H9 (cell line): ENCODE data around the gene STX1A. TPM values are rescaled to one million over a fixed set of nuclear protein-coding genes. Genes with fewer than 3 reads are reported as not detected.

Source experiments
- DNase-seq: peaks from one replicate; pipeline ENCODE4 v3.0.0-alpha.2; 2017
- H2AFZ ChIP-seq: one replicate; pipeline ENCODE4 v1.6.1; 2013; ENCODE audit warnings: mild to moderate bottlenecking, low read length, control low read depth, moderate library complexity
- H2AK5ac ChIP-seq: 2 replicates; pipeline ENCODE4 v1.6.1; 2013; ENCODE audit warnings: low read length, control low read depth, mixed read lengths; ENCODE audit not compliant: insufficient read length
- H2BK120ac ChIP-seq: one replicate; pipeline ENCODE4 v1.6.1; 2013; ENCODE audit warnings: low read depth, mild to moderate bottlenecking, low read length, control low read depth, inconsistent platforms; ENCODE audit not compliant: poor library complexity, severe bottlenecking
- H2BK12ac ChIP-seq: 2 replicates; pipeline ENCODE4 v1.6.1; 2013; ENCODE audit warnings: low read length, control low read depth, mixed read lengths, low read depth; ENCODE audit not compliant: insufficient read length
- H2BK15ac ChIP-seq: 2 replicates; pipeline ENCODE4 v1.6.1; 2013; ENCODE audit warnings: low read depth, low read length, control low read depth
- H2BK20ac ChIP-seq: one replicate; pipeline ENCODE4 v1.6.1; 2013; ENCODE audit warnings: low read depth, mild to moderate bottlenecking, low read length, control low read depth, inconsistent platforms; ENCODE audit not compliant: poor library complexity, severe bottlenecking
- H2BK5ac ChIP-seq: 2 replicates; pipeline ENCODE4 v1.6.1; 2013; ENCODE audit warnings: low read length, control low read depth, mixed read lengths; ENCODE audit not compliant: insufficient read length
- H3K14ac ChIP-seq: 2 replicates; pipeline ENCODE4 v1.6.1; 2013; ENCODE audit warnings: low read length, control low read depth; ENCODE audit not compliant: insufficient read depth
- H3K18ac ChIP-seq: 2 replicates; pipeline ENCODE4 v1.6.1; 2013; ENCODE audit warnings: low read depth, mild to moderate bottlenecking, mixed read lengths, low read length, control low read depth; ENCODE audit not compliant: insufficient read length
- H3K23ac ChIP-seq: 2 replicates; pipeline ENCODE4 v1.6.1; 2013; ENCODE audit warnings: low read length, control low read depth, mixed read lengths, low read depth; ENCODE audit not compliant: insufficient read length
- H3K23me2 ChIP-seq: 2 replicates; pipeline ENCODE4 v1.6.1; 2013; ENCODE audit warnings: low read depth, mild to moderate bottlenecking, mixed read lengths, low read length, control low read depth; ENCODE audit not compliant: insufficient read length, poor library complexity, severe bottlenecking
- H3K27ac ChIP-seq: 2 replicates; pipeline ENCODE4 v1.5.1; 2013; ENCODE audit warnings: low read length, control low read depth, mixed read lengths, low read depth; ENCODE audit not compliant: insufficient read length
- H3K27me3 ChIP-seq: 2 replicates; pipeline ENCODE4 v1.6.1; 2013; ENCODE audit warnings: low read length, control low read depth, inconsistent platforms; ENCODE audit not compliant: insufficient read depth
- H3K4ac ChIP-seq: 2 replicates; pipeline ENCODE4 v1.6.1; 2013; ENCODE audit warnings: low read depth, mild to moderate bottlenecking, control low read depth, inconsistent platforms, low read length, moderate library complexity
- H3K4me1 ChIP-seq: 2 replicates; pipeline ENCODE4 v1.6.1; 2013; ENCODE audit warnings: low read length, control low read depth, inconsistent platforms; ENCODE audit not compliant: insufficient read depth
- H3K4me2 ChIP-seq: 2 replicates; pipeline ENCODE4 v1.6.1; 2013; ENCODE audit warnings: low read length, control low read depth, mixed read lengths; ENCODE audit not compliant: insufficient read length, insufficient read depth
- H3K56ac ChIP-seq: 2 replicates; pipeline ENCODE4 v1.6.1; 2013; ENCODE audit warnings: low read depth, mild to moderate bottlenecking, mixed read lengths, low read length, control low read depth; ENCODE audit not compliant: insufficient read length
- H3K79me1 ChIP-seq: 2 replicates; pipeline ENCODE4 v1.6.1; 2013; ENCODE audit warnings: low read depth, mild to moderate bottlenecking, moderate library complexity, low read length, control low read depth, inconsistent platforms; ENCODE audit not compliant: insufficient read depth, poor library complexity, severe bottlenecking
- H3K79me2 ChIP-seq: 2 replicates; pipeline ENCODE4 v1.6.1; 2013; ENCODE audit warnings: low read length, control low read depth, inconsistent platforms; ENCODE audit not compliant: insufficient read depth
- H3K9ac ChIP-seq: 2 replicates; pipeline ENCODE4 v1.6.1; 2013; ENCODE audit warnings: low read length, control low read depth, mixed read lengths; ENCODE audit not compliant: insufficient read length; ENCODE audit errors: extremely low read depth
- H3K9me3 ChIP-seq: one replicate; pipeline ENCODE4 v1.6.1; 2013; ENCODE audit warnings: low read depth, low read length, inconsistent platforms; ENCODE audit not compliant: control insufficient read depth
- H3T11ph ChIP-seq: one replicate; pipeline ENCODE4 v1.6.1; 2013; ENCODE audit warnings: mild to moderate bottlenecking, low read length, control low read depth, inconsistent platforms
- H4K20me1 ChIP-seq: one replicate; pipeline ENCODE4 v1.6.1; 2013; ENCODE audit not compliant: control insufficient read depth, insufficient read length, insufficient read depth
- H4K5ac ChIP-seq: 2 replicates; pipeline ENCODE4 v1.6.1; 2013; ENCODE audit warnings: low read depth, mild to moderate bottlenecking, mixed read lengths, low read length, control low read depth; ENCODE audit not compliant: insufficient read length
- H4K8ac ChIP-seq: replicated peaks from 2 replicates; pipeline ENCODE4 v1.6.1; 2013; ENCODE audit warnings: low read length, control low read depth, mixed read lengths, low read depth; ENCODE audit not compliant: insufficient read length
- H4K91ac ChIP-seq: 2 replicates; pipeline ENCODE4 v1.6.1; 2013; ENCODE audit warnings: low read depth, mild to moderate bottlenecking, moderate library complexity, mixed read lengths, low read length, control low read depth; ENCODE audit not compliant: insufficient read length
- H3K27ac Mint-ChIP-seq, 3 experiments: 2 replicates in 2 of 3; 3 replicates in 1 of 3; pipeline ENCODE4 v1.8.0; 2020 to 2021; ENCODE audit warnings: mixed read lengths in 3 of 3, mild to moderate bottlenecking in 1 of 3, moderate library complexity in 1 of 3
- H3K27me3 Mint-ChIP-seq: 2 replicates; pipeline ENCODE4 v1.8.0; 2021; ENCODE audit warnings: low read depth, mild to moderate bottlenecking, moderate library complexity, mixed read lengths
- H3K36me3 Mint-ChIP-seq, 3 experiments: 2 replicates in 2 of 3; 3 replicates in 1 of 3; pipeline ENCODE4 v1.8.0; 2020 to 2021; ENCODE audit warnings: low read depth in 3 of 3, mixed read lengths in 3 of 3; ENCODE audit not compliant: insufficient read depth in 1 of 3
- H3K4me1 Mint-ChIP-seq, 2 experiments: 2 replicates each; pipeline ENCODE4 v1.8.0; 2020; ENCODE audit warnings: mixed read lengths in 2 of 2
- H3K4me3 Mint-ChIP-seq, 2 experiments: 2 replicates in 1 of 2; 3 replicates in 1 of 2; pipeline ENCODE4 v1.8.0; 2020 to 2021; ENCODE audit warnings: mild to moderate bottlenecking in 2 of 2, mixed read lengths in 2 of 2, moderate library complexity in 1 of 2
- H3K9me3 Mint-ChIP-seq, 2 experiments: 2 replicates in 1 of 2; 3 replicates in 1 of 2; pipeline ENCODE4 v1.8.0; 2020; ENCODE audit warnings: mild to moderate bottlenecking in 2 of 2, mixed read lengths in 2 of 2, moderate library complexity in 1 of 2
- WGBS: extraction: QIAGEN DNeasy Blood & Tissue Kit; methylation state at CpG from one replicate; pipeline ENCODE4 v1.1.7; 2013; ENCODE audit warnings: missing lambda C conversion rate, low lambda C conversion rate, mixed read lengths; ENCODE audit not compliant: insufficient read length; ENCODE audit errors: extremely low coverage; 5-methylcytosine and 5-hydroxymethylcytosine counted together
- total RNA-seq: library from RNA; stranded (reverse); gene quantifications from 2 replicates; pipeline ENCODE4 v1.2.1, GENCODE V29; 2021
- TF ChIP-seq, protein P1 (sequence below): fragments of 200-600 bp; sonication (generic); conservative IDR thresholded peaks from 3 replicates; pipeline ENCODE4 v1.8.0; 2021; ENCODE audit warnings: antibody characterized with exemption, mild to moderate bottlenecking

Gene STX1A
- total RNA-seq, 1 experiment from 2014 or later: 10.1 TPM

DNA sequence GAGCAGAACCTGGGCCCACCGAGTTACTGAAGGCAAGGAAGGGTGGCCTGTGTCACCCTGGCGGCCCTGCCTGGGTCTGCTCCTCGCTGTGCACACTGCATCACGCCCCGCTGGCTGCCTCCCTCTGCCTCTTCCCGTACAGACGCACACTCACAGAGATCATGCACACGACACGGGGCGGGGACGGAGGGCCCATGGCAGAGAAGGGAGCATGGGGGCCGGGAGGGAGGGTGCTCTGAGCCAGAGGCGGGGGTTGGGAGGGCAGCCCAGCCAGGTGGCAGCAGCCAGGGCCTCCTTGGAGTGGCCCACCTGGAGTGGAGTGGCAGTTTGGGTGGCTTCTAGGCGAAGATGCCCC, 19.4 kb downstream of the STX1A start:
- Histone ChIP-seq H2AFZ (no peak overlapping the region), H3K4me2 (no peak overlapping the region), H3T11ph (no peak overlapping the region), H3K9ac (no peak overlapping the region), H3K79me2 (no peaks in the 10 kb centered on the region), H3K4ac (no peak overlapping the region), H2AK5ac (no peak overlapping the region), H4K5ac (no peak overlapping the region), H4K20me1 (no peaks in the 10 kb centered on the region), H2BK120ac (no peak overlapping the region), H3K14ac (no peak overlapping the region), H3K23me2 (peaks cover 2% of the 10 kb centered on the region), H3K56ac (no peak overlapping the region), H3K9me3 (no peaks in the 10 kb centered on the region), H3K27me3 (no peaks in the 10 kb centered on the region), H2BK20ac (no peak overlapping the region), H2BK15ac (no peak overlapping the region), H3K23ac (no peak overlapping the region), H2BK12ac (no peak overlapping the region), H3K79me1 (no peaks in the 10 kb centered on the region), H3K27ac (no peak overlapping the region), H4K8ac (no peak overlapping the region), H3K18ac (no peak overlapping the region), H3K4me1 (no peaks in the 10 kb centered on the region; the same call in 1 of the 2 replicates), H2BK5ac (no peak overlapping the region), H4K91ac (no peak overlapping the region)
- Mint-ChIP-seq H3K4me1 (peaks cover 9 to 27% of the 10 kb centered on the region in 2 experiments), H3K27ac (no peak overlapping the region), H3K36me3 (peaks cover 32 to 60% (median 53%) of the 10 kb centered on the region in 3 experiments), H3K4me3 (no peak overlapping the region), H3K27me3 (peaks cover under 1% of the 10 kb centered on the region), H3K9me3 (no peaks in the 10 kb centered on the region)
- no peak for DNase-seq
- TF ChIP-seq, protein P1, sequence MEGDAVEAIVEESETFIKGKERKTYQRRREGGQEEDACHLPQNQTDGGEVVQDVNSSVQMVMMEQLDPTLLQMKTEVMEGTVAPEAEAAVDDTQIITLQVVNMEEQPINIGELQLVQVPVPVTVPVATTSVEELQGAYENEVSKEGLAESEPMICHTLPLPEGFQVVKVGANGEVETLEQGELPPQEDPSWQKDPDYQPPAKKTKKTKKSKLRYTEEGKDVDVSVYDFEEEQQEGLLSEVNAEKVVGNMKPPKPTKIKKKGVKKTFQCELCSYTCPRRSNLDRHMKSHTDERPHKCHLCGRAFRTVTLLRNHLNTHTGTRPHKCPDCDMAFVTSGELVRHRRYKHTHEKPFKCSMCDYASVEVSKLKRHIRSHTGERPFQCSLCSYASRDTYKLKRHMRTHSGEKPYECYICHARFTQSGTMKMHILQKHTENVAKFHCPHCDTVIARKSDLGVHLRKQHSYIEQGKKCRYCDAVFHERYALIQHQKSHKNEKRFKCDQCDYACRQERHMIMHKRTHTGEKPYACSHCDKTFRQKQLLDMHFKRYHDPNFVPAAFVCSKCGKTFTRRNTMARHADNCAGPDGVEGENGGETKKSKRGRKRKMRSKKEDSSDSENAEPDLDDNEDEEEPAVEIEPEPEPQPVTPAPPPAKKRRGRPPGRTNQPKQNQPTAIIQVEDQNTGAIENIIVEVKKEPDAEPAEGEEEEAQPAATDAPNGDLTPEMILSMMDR: no peak
- no CpG with 5 or more reads among the region's 14 CpGs for WGBS
